Suprapubic skin (tissue), 3 donors: Measurements from ENCODE around the gene GCLM.
"Not testable (repeated sequence)": the region's sequence is repeated elsewhere in the genome, so short reads cannot be mapped to it uniquely, and the experiment has no call there.

Experiments used
- EP300 ChIP-seq: sonication (generic); formaldehyde crosslinking; IDR thresholded peaks from one replicate; pipeline ENCODE4 v1.6.1; 2017; ENCODE audit warnings: antibody characterized with exemption
- TF ChIP-seq, protein P1 (sequence below), 2 donors: fragments of 200-600 bp in 1 of 2; fragments of 450-650 bp in 1 of 2; sonication (generic) in 1 of 2; IDR thresholded peaks; one replicate each; pipeline ENCODE4 v1.5.1; 2016 to 2019; ENCODE audit warnings: antibody characterized with exemption in 2 of 2, mild to moderate bottlenecking in 1 of 2, moderate library complexity in 1 of 2

- TF ChIP-seq, protein P1, sequence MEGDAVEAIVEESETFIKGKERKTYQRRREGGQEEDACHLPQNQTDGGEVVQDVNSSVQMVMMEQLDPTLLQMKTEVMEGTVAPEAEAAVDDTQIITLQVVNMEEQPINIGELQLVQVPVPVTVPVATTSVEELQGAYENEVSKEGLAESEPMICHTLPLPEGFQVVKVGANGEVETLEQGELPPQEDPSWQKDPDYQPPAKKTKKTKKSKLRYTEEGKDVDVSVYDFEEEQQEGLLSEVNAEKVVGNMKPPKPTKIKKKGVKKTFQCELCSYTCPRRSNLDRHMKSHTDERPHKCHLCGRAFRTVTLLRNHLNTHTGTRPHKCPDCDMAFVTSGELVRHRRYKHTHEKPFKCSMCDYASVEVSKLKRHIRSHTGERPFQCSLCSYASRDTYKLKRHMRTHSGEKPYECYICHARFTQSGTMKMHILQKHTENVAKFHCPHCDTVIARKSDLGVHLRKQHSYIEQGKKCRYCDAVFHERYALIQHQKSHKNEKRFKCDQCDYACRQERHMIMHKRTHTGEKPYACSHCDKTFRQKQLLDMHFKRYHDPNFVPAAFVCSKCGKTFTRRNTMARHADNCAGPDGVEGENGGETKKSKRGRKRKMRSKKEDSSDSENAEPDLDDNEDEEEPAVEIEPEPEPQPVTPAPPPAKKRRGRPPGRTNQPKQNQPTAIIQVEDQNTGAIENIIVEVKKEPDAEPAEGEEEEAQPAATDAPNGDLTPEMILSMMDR (IDR thresholded peaks at IDR 0.05) = not testable (repeated sequence)
- not testable (repeated sequence) for TF ChIP-seq EP300
Measured at GRCh38 chr1:93857653-93858052, 51.6 kb downstream of the GCLM start.
